Endothelial cell of umbilical vein (primary cell): ENCODE data around the gene CNBD2.

Experiments
- MAX ChIP-seq: IDR thresholded peaks from 2 replicates; pipeline ENCODE4 v1.6.1; 2011; ENCODE audit not compliant: insufficient read depth, insufficient read length
- POLR2A ChIP-seq: IDR thresholded peaks from 2 replicates; pipeline ENCODE4 v1.6.1; 2012; ENCODE audit warnings: low read depth, mild to moderate bottlenecking, control low read depth, low read length
- TF ChIP-seq, protein P1 (sequence below), 2 donors: IDR thresholded peaks; 1 replicate in 1 of 2; 2 replicates in 1 of 2; pipeline ENCODE4 v1.5.1; 2011; ENCODE audit warnings: low read length in 2 of 2, mild to moderate bottlenecking in 2 of 2, moderate library complexity in 2 of 2, control low read depth in 1 of 2, inconsistent platforms in 1 of 2, low read depth in 1 of 2; ENCODE audit not compliant: insufficient read depth in 1 of 2; ENCODE audit errors: extremely low read depth in 1 of 2

DNA sequence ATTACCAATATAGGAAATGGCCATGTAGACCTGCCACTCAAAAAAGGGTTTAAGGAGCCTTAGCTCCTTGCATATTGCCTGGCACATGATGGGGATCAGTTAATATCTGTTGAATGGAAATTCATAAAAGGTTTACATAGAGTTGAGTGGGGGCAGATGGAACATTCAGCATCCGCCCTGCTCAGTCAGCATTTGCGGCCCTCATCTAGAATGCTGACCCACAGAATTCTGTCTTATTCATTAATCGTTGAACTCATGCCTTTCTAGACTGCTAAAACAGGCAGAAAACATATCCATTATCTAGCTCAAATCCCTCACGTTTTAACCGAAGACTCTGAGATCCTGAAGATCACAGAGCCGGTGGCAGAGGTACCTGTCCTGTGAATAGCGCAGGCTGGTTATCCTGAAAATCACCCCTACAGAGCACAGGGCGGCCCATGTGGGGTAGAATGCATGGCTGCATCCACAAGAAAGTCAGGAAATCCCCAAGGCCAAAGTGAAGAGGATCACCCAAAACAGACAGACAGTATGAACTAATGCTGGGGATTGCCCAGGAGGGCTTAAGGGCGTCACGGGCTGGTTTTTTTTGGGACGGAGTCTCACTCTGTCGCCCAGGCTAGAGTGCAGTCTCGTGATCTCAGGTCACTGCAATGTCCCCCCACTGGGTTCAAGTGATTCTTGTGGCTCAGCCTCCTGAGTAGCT is 59.9 kb downstream of the CNBD2 start:
- TF ChIP-seq, protein P1, sequence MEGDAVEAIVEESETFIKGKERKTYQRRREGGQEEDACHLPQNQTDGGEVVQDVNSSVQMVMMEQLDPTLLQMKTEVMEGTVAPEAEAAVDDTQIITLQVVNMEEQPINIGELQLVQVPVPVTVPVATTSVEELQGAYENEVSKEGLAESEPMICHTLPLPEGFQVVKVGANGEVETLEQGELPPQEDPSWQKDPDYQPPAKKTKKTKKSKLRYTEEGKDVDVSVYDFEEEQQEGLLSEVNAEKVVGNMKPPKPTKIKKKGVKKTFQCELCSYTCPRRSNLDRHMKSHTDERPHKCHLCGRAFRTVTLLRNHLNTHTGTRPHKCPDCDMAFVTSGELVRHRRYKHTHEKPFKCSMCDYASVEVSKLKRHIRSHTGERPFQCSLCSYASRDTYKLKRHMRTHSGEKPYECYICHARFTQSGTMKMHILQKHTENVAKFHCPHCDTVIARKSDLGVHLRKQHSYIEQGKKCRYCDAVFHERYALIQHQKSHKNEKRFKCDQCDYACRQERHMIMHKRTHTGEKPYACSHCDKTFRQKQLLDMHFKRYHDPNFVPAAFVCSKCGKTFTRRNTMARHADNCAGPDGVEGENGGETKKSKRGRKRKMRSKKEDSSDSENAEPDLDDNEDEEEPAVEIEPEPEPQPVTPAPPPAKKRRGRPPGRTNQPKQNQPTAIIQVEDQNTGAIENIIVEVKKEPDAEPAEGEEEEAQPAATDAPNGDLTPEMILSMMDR (IDR thresholded peaks at IDR 0.05; ENCODE audit: extremely low read depth in 1 of 2, insufficient read depth in 1 of 2, low read depth in 1 of 2, low read length in 2 of 2): no peak
- TF ChIP-seq MAX (no peak), POLR2A (no peak)
